Measurements from ENCODE around the gene DDX54.

Gene DDX54

DNA sequence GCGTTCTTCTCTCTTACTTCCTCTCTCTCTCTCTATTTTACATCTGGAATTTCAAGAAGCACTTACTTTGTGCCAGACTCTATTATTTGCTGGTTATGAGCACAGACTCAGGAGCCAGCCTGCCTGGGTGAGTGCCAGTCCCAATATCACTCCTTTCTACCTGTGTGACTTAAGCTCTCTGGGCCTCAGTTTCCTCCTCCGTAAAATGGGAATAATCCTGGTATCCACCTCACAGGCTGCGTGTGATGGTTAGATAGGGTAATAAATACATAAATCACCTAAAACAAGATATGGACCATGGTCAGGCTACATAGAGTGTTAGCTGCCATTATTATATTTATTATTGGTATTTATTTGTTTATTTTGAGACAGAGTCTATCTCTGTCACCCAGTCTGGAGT is 74.0 kb downstream of the DDX54 start:
- no peak overlapping the region for H3K27ac ChIP-seq
- TF ChIP-seq, protein P1, sequence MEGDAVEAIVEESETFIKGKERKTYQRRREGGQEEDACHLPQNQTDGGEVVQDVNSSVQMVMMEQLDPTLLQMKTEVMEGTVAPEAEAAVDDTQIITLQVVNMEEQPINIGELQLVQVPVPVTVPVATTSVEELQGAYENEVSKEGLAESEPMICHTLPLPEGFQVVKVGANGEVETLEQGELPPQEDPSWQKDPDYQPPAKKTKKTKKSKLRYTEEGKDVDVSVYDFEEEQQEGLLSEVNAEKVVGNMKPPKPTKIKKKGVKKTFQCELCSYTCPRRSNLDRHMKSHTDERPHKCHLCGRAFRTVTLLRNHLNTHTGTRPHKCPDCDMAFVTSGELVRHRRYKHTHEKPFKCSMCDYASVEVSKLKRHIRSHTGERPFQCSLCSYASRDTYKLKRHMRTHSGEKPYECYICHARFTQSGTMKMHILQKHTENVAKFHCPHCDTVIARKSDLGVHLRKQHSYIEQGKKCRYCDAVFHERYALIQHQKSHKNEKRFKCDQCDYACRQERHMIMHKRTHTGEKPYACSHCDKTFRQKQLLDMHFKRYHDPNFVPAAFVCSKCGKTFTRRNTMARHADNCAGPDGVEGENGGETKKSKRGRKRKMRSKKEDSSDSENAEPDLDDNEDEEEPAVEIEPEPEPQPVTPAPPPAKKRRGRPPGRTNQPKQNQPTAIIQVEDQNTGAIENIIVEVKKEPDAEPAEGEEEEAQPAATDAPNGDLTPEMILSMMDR (conservative IDR thresholded peaks at IDR 0.05) = no peak

DNA sequence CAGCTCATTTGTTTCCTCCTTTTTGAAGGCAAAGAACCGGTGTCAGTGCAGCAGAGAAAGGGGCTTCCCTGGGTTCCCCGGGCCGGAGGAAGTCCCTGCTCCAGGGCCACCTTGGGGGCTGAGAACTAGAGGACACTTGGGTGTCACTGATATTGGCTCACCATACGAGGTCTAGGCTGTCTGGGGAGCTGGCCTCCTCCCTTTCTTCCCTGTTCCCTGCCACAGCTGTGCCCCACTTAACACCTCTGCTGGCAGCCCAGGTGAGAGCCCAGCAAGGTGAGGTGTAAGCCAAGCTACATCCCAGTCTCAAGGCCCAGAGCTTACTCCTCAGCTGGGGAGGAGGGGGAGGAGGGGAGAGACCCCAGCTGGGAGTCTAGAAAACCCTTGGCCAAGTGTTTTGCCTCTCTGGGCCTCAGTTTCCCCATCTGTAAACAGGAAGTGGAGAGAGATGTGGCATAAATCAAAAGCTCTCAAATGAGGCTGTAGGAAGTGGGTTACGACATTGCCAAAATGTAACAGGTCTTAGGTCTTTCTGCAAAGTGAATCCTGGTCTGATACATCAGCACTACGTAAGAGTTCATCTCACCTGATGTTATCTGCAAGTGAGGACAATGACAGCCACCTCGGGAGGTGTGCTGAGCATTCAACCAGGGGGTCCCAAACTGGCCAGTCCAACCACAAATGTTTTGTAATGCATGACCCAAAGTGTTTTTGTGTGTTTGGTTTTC is 75.2 kb downstream of the DDX54 start:
- TF ChIP-seq, protein P1 (conservative IDR thresholded peaks at IDR 0.05) = no peak
- H3K27ac ChIP-seq = no peak overlapping the region

DNA sequence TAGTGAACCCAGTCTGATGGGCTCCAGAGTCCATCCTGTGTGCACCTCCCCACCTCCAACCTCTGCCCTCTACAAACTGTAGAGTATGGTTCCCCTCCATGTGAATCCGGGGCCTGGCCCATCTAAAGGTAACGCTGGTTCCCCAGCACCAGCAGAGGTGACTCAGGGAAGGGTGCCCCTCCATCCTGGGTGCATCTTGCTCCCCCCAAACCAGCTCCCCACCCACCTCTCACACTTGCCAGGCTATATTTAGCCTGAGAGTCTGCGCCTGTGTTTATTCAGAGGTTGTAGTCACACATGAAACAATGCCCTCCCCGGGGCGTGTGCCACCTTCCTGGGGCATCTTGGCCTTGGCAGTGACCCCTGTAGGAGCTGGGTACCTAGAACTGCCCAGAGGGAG is 75.9 kb downstream of the DDX54 start:
- no peak overlapping the region for H3K27ac ChIP-seq
- TF ChIP-seq, protein P1 (conservative IDR thresholded peaks at IDR 0.05) = no peak

DNA sequence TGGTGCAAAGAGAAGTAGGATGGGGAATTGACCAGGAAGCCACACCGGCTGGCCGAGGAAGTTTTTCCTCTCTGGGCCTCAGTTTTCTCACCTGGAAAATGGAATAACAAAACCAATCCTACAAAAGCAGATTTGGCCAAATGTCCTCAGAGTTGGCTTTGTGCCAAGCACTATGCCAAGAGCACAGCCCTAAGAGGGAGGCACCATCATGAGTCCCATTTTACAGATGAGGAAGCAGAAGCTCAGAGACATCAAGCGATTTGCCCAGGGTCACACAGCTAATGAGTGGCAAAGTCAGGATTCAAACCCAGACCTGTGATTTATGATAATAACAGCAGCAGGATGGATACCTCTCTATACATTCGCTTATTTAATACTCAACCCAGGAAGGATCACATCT is 77.0 kb downstream of the DDX54 start:
- no peak overlapping the region for H3K27ac ChIP-seq
- TF ChIP-seq, protein P1 (conservative IDR thresholded peaks at IDR 0.05) = no peak

All from VCaP (cell line).